CD4-positive, alpha-beta memory T cell (primary cell): ENCODE measurements around the gene ADSL. TPM values are rescaled to one million over a fixed set of nuclear protein-coding genes. Genes with fewer than 3 reads are reported as not detected.

Experiments
- CTCF ChIA-PET: fragments of 350-600 bp; sonication (Branson Sonifier 250); formaldehyde crosslinking; loops from one replicate; lab custom pipeline; 2021; ENCODE audit warnings: inconsistent platforms; ENCODE audit not compliant: partially characterized antibody; lab: Charles Lee
- POLR2A ChIA-PET: fragments of 350-600 bp; sonication (Branson Sonifier 250); formaldehyde crosslinking; loops from one replicate; lab custom pipeline; 2021; ENCODE audit not compliant: partially characterized antibody; lab: Charles Lee
- DNase-seq, 5 donors: peaks; one replicate each; pipeline versions ENCODE4 v3.0.0 to v3.0.0-alpha.2; 2020 to 2022; ENCODE audit warnings: mixed read lengths in 1 of 5
- H3K27ac ChIP-seq: one replicate; pipeline ENCODE4 v1.7.0; 2013; ENCODE audit warnings: low read depth, low read length
- H3K27me3 ChIP-seq: 2 replicates; pipeline ENCODE4 v1.7.0; 2013; ENCODE audit warnings: mild to moderate bottlenecking, low read length, moderate library complexity; ENCODE audit not compliant: insufficient read depth
- H3K36me3 ChIP-seq: 2 replicates; pipeline ENCODE4 v1.7.0; 2013; ENCODE audit warnings: mild to moderate bottlenecking, low read length, moderate library complexity; ENCODE audit not compliant: insufficient read depth
- H3K4me1 ChIP-seq: 2 replicates; pipeline ENCODE4 v1.7.0; 2013; ENCODE audit warnings: mild to moderate bottlenecking, low read length, moderate library complexity; ENCODE audit not compliant: insufficient read depth
- H3K4me3 ChIP-seq, 2 donors: one replicate each; pipeline ENCODE4 v1.7.0; 2013; ENCODE audit warnings: low read length in 2 of 2, mild to moderate bottlenecking in 1 of 2
- H3K9me3 ChIP-seq, 2 donors: one replicate each; pipeline ENCODE4 v1.7.0; 2013; ENCODE audit warnings: low read length in 2 of 2, control low read depth in 1 of 2; ENCODE audit not compliant: control insufficient read depth in 1 of 2
- H3K27ac Mint-ChIP-seq, 7 donors: one replicate each; pipeline ENCODE4 v1.8.0; 2020 to 2021; ENCODE audit warnings: mixed read lengths in 7 of 7, mild to moderate bottlenecking in 6 of 7, inconsistent platforms in 3 of 7, moderate library complexity in 3 of 7
- H3K27me3 Mint-ChIP-seq, 2 donors: one replicate each; pipeline ENCODE4 v1.8.0; 2020 to 2021; ENCODE audit warnings: mixed read lengths in 2 of 2
- H3K36me3 Mint-ChIP-seq, 2 donors: one replicate each; pipeline ENCODE4 v1.8.0; 2020 to 2021; ENCODE audit warnings: mixed read lengths in 2 of 2, inconsistent platforms in 1 of 2, mild to moderate bottlenecking in 1 of 2
- H3K4me1 Mint-ChIP-seq, 4 donors: one replicate each; pipeline ENCODE4 v1.8.0; 2020 to 2021; ENCODE audit warnings: mixed read lengths in 4 of 4, mild to moderate bottlenecking in 1 of 4
- H3K4me3 Mint-ChIP-seq, 8 donors: one replicate each; pipeline ENCODE4 v1.8.0; 2020 to 2021; ENCODE audit warnings: mixed read lengths in 8 of 8, mild to moderate bottlenecking in 7 of 8, moderate library complexity in 6 of 8, inconsistent platforms in 3 of 8
- H3K9me3 Mint-ChIP-seq, 8 donors: one replicate each; pipeline ENCODE4 v1.8.0; 2020 to 2021; ENCODE audit warnings: mixed read lengths in 8 of 8, mild to moderate bottlenecking in 5 of 8, inconsistent platforms in 3 of 8, moderate library complexity in 1 of 8
- intact Hi-C: fragments of 100-400 bp; cut with micrococcal nuclease; formaldehyde crosslinking; loops from one replicate; pipeline ENCODE4 v1.15.1; 2023
- polyA plus RNA-seq, 2 donors: library from polyadenylated mRNA; unstranded; fragments of 300-500 nt; fragmentation: Illumina TruSeq; gene quantifications; one replicate each; pipeline ENCODE4 v1.2.3, GENCODE V29; 2021
- total RNA-seq, 2 experiments: library from RNA; stranded (reverse); gene quantifications; one replicate each; pipeline ENCODE4 v1.2.3, GENCODE V29; 2021

The ADSL gene
- total and polyA plus RNA-seq, 4 experiments from 2014 or later = 63.3 to 199 (median 109) TPM

DNA sequence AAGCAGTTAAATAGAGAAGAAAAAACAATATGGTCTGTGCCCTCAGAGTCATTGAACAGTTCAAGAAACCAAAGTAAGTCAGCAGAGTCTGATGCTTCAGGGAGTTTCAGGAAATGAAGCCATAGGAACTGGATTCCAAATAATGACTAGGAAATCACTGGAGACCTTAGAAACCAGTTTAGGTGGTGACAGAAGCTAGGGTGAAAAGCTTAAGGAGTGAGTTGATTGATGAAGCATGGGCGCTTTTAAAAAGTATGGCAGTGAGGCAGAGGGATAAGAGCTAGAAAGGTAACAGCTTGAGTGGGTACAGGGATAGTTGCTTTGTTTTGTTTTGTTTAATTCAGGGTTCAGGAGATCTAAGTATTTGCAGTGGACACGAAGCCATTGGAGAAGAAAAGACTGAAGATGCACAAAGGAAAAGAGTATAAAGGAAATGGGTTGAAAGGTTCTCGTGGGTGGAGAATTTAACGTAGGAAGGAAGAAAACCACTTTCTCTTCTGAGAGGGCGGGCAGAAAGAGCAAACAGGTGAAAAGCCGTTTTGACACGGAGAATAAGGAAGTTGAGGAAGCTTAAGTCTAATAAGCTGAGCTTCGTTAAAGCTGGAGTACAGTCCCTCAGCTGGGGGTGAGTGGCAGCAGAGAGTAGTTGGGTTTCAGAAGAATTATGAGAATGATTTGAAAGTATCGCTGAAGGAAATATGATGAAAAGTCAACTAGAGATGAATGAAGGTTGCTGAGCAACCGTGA lies 38.9 kb downstream of the ADSL start:
- no peaks in the 10 kb centered on the region for H3K36me3 ChIP-seq
- Mint-ChIP-seq H3K9me3 (no peaks in the 10 kb centered on the region), H3K4me1 (peaks cover 40 to 66% (median 52%) of the 10 kb centered on the region in 4 donors), H3K27me3 (no peaks in the 10 kb centered on the region), H3K4me3 (peak overlapping the region; percentile 74 to 90 (median 86)), H3K27ac (peak overlapping the region; percentile 78 to 99 (median 93)), H3K36me3 (peaks cover 13 to 15% of the 10 kb centered on the region in 2 donors)
- peak; percentile 48 to 63 (median 60) for DNase-seq
- no peaks in the 10 kb centered on the region for H3K9me3 ChIP-seq
- H3K4me1 ChIP-seq = peaks cover 25% of the 10 kb centered on the region
- POLR2A ChIA-PET = interaction anchor here (0.6 to 2.1 kb wide), 10 partner anchors 9 to 452 kb away, joined by 3 to 16 read pairs (median 4); partner anchors contain the start of gene SGSM3
- peak overlapping the region; percentile 47 for H3K27ac ChIP-seq
- peak overlapping the region in 1 of 2 donors; percentile 31 for H3K4me3 ChIP-seq
- intact Hi-C loops = loop anchor here (1.0 kb wide), 2 partner anchors 15 kb away; partner anchors contain the start of gene SGSM3
- no peaks in the 10 kb centered on the region for H3K27me3 ChIP-seq
- CTCF ChIA-PET = interaction anchor here (1.0 to 1.5 kb wide), 6 partner anchors 14 to 103 kb away, joined by 3 to 6 read pairs (median 4); no protein-coding TSS in a partner anchor

DNA sequence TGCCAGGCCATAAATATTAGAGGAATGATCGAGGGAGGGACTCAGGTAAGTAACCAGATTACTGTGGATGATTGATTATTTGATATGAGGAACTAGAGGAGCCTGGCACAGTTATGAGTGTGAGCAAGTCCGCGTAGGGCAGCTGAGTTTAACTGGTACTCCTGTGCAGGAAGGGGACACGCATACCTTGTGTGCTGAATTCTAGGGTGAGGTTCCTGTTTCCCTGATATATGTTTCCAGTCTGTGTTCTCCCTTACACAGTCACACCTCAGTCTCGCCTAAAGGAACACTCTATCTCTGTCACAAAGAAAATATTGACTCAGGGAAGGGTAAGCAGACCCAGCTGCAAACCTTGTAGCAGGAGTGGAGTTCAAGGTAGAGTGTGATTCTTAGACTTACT lies 41.4 kb downstream of the ADSL start:
- H3K27ac ChIP-seq = no peak overlapping the region
- ChIA-PET POLR2A (no interaction called here), CTCF (no interaction called here)
- intact Hi-C loops = no loop called here
- no peaks in the 10 kb centered on the region for H3K36me3 ChIP-seq
- no peak overlapping the region for H3K4me3 ChIP-seq
- peaks cover 12 to 13% of the 10 kb centered on the region in 2 donors for H3K36me3 Mint-ChIP-seq
- peaks cover 0 to 2% (median 0%) of the 10 kb centered on the region in 8 donors for H3K9me3 Mint-ChIP-seq
- no peaks in the 10 kb centered on the region for H3K27me3 Mint-ChIP-seq
- peaks cover 42 to 72% (median 56%) of the 10 kb centered on the region in 4 donors for H3K4me1 Mint-ChIP-seq
- peak overlapping the region in 1 of 7 donors; percentile 67 for H3K27ac Mint-ChIP-seq
- DNase-seq = no peak
- H3K27me3 ChIP-seq = no peaks in the 10 kb centered on the region
- H3K4me1 ChIP-seq = peaks cover 30% of the 10 kb centered on the region
- H3K4me3 Mint-ChIP-seq = peak overlapping the region in 1 of 8 donors; percentile 6
- H3K9me3 ChIP-seq = no peaks in the 10 kb centered on the region

DNA sequence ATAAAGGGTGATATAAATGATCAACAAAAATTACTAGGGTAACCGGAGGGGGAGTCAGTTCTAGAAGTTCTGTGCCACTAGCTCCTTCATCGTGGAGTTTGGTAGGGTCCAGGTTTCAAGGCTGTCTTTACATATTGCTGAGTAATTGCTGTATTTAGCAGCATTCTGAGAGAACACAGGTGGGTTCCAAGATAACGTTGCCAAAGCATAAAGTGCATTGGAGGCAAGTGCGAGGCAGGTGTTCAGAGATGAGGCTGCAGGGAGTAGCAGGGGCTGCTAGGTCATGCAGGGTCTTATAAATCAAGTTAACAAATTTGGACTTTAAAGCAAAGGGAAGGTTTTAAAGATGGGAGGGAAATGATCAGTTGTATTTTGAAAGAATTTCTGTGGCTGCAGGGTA lies 41.9 kb downstream of the ADSL start:
- H3K36me3 ChIP-seq = no peaks in the 10 kb centered on the region
- H3K27me3 ChIP-seq = no peaks in the 10 kb centered on the region
- H3K27me3 Mint-ChIP-seq = no peaks in the 10 kb centered on the region
- peak overlapping the region in 4 of 7 donors; percentile 47 to 70 (median 60) for H3K27ac Mint-ChIP-seq
- no peak overlapping the region for H3K27ac ChIP-seq
- no peak overlapping the region for H3K4me3 ChIP-seq
- CTCF ChIA-PET = no interaction called here
- POLR2A ChIA-PET = no interaction called here
- intact Hi-C loops = no loop called here
- H3K4me1 ChIP-seq = peaks cover 30% of the 10 kb centered on the region
- H3K4me1 Mint-ChIP-seq = peaks cover 40 to 69% (median 53%) of the 10 kb centered on the region in 4 donors
- peaks cover 12 to 13% of the 10 kb centered on the region in 2 donors for H3K36me3 Mint-ChIP-seq
- peaks cover 0 to 2% (median 0%) of the 10 kb centered on the region in 8 donors for H3K9me3 Mint-ChIP-seq
- no peak overlapping the region for H3K4me3 Mint-ChIP-seq
- DNase-seq = no peak
- no peaks in the 10 kb centered on the region for H3K9me3 ChIP-seq

DNA sequence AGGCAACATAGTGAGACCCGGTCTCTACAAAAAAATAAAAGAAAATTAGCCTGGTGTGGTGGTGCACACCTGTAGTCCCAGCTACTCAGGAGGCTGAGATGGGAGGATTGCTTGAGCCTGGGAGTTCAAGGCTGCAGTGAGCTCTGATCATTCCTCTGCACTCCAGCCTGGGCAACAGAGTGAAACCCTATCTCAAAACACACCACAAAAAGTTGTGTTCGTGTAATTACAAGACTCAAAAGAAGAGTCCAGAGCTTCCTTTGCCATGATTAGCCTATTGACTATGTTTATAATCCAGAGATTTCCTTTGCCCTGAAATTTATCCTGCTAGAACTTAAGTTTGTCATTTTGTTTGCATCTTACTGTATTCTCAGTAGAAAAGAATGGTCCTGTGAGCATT lies 45.1 kb downstream of the ADSL start:
- peaks cover 0 to 4% (median 0%) of the 10 kb centered on the region in 8 donors for H3K9me3 Mint-ChIP-seq
- Histone ChIP-seq H3K9me3 (no peaks in the 10 kb centered on the region), H3K27me3 (no peaks in the 10 kb centered on the region), H3K4me1 (peaks cover 12% of the 10 kb centered on the region), H3K4me3 (no peak overlapping the region), H3K36me3 (no peaks in the 10 kb centered on the region), H3K27ac (no peak overlapping the region)
- H3K36me3 Mint-ChIP-seq = peaks cover 10 to 25% of the 10 kb centered on the region in 2 donors
- peak overlapping the region in 3 of 7 donors; percentile 3 to 73 (median 24) for H3K27ac Mint-ChIP-seq
- POLR2A ChIA-PET = interaction anchor here (1.0 to 2.2 kb wide), 3 partner anchors 8 to 22 kb away, joined by 3 to 8 read pairs (median 5); partner anchors contain the start of gene SGSM3
- H3K4me3 Mint-ChIP-seq = no peak overlapping the region
- CTCF ChIA-PET = interaction anchor here (2.6 kb wide), 1 partner anchor 45 kb away, joined by 6 read pairs; no protein-coding TSS in a partner anchor
- intact Hi-C loops = no loop called here
- H3K4me1 Mint-ChIP-seq = peaks cover 29 to 68% (median 50%) of the 10 kb centered on the region in 4 donors
- no peaks in the 10 kb centered on the region for H3K27me3 Mint-ChIP-seq
- no peak for DNase-seq

DNA sequence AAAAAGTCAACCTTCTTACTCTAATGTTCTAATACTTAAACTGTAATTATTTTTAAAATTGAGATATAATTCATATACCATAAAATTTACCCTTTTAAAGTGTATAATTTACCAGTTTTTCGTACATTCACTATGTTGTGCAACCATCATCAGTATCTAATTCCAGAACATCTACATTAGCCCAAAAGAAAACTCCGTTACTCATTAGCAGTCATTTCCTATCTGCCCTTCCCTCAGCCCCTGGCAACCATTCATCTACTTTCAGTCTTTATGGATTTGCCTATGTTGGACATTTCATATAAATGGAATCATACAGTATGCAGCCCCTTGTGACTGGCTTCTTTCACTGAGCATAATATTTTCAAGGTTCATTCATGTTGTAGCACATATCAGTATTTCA lies 46.3 kb downstream of the ADSL start:
- Mint-ChIP-seq H3K4me3 (no peak overlapping the region), H3K27me3 (no peaks in the 10 kb centered on the region), H3K4me1 (peaks cover 34 to 70% (median 54%) of the 10 kb centered on the region in 4 donors), H3K36me3 (peaks cover 12 to 27% of the 10 kb centered on the region in 2 donors), H3K27ac (peak overlapping the region in 2 of 7 donors; percentile 70 to 72), H3K9me3 (peaks cover 0 to 8% (median 0%) of the 10 kb centered on the region in 8 donors)
- intact Hi-C loops = no loop called here
- Histone ChIP-seq H3K36me3 (no peaks in the 10 kb centered on the region), H3K4me3 (no peak overlapping the region), H3K9me3 (no peaks in the 10 kb centered on the region), H3K27ac (no peak overlapping the region), H3K27me3 (no peaks in the 10 kb centered on the region), H3K4me1 (peaks cover 24% of the 10 kb centered on the region)
- ChIA-PET CTCF (interaction anchor here (2.6 kb wide), 1 partner anchor 44 kb away, joined by 6 read pairs; no protein-coding TSS in a partner anchor), POLR2A (interaction anchor here (2.2 kb wide), 1 partner anchor 9 kb away, joined by 8 read pairs; no protein-coding TSS in a partner anchor)
- no peak for DNase-seq

DNA sequence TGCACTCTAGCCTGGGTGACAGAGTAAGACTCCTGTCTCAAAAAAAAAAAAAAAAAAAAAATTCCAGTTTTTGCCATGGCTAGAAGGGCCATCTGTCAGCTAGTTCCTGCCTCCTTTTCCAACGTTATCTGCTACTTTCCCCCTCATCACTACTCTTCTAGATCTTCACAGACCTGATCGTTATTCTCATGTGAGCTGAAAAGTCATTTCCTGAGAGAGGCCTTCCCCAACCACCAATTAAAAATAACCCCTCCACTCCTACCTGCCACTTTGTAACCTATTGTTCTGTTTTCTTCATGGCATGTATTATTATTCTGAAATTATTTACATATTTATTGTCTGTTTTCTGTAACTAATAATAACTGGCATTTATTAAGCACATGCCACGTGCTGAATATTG lies 48.3 kb downstream of the ADSL start:
- peaks cover 39 to 75% (median 55%) of the 10 kb centered on the region in 4 donors for H3K4me1 Mint-ChIP-seq
- H3K36me3 Mint-ChIP-seq = peaks cover 2 to 15% of the 10 kb centered on the region in 2 donors
- Histone ChIP-seq H3K27ac (no peak overlapping the region), H3K27me3 (no peaks in the 10 kb centered on the region), H3K4me3 (no peak overlapping the region), H3K9me3 (no peaks in the 10 kb centered on the region), H3K4me1 (peaks cover 41% of the 10 kb centered on the region), H3K36me3 (no peaks in the 10 kb centered on the region)
- CTCF ChIA-PET = interaction anchor here (1.2 to 1.3 kb wide), 2 partner anchors 13 to 43 kb away, joined by 3 to 4 read pairs; no protein-coding TSS in a partner anchor
- peak overlapping the region in 1 of 8 donors; percentile 78 for H3K4me3 Mint-ChIP-seq
- intact Hi-C loops = no loop called here
- POLR2A ChIA-PET = interaction anchor here (0.6 to 1.7 kb wide), 4 partner anchors 10 to 234 kb away, joined by 3 to 7 read pairs (median 4); partner anchors contain the start of gene SGSM3
- peak overlapping the region in 5 of 7 donors; percentile 31 to 91 (median 75) for H3K27ac Mint-ChIP-seq
- peaks cover 0 to 8% (median 0%) of the 10 kb centered on the region in 8 donors for H3K9me3 Mint-ChIP-seq
- no peak for DNase-seq
- no peaks in the 10 kb centered on the region for H3K27me3 Mint-ChIP-seq
